Stimulated activated CD8-positive, alpha-beta memory T cell treated with anti-CD3 and anti-CD28 coated beads, Interleukin-2, amount 100 ng/mL, for 1 hour (primary cell): ENCODE data around the gene MTR.

Experiments
- DNase-seq, 2 donors: peaks; one replicate each; pipeline ENCODE4 v3.0.0-alpha.2; 2020; ENCODE audit warnings: low read depth in 2 of 2

MTR gene

GRCh38 chr1:236795035-236795756 is at the start of gene MTR:
MTR (plus strand) TSS chr1:236795292; CDS start chr1:236795704, 412 bp downstream.
- peak; percentile 89 to 92 for DNase-seq

GRCh38 chr1:236746785-236747184 is 48.3 kb upstream of the MTR start:
- no peak for DNase-seq

GRCh38 chr1:236747311-236747985 is 47.6 kb upstream of the MTR start:
- no peak for DNase-seq

- DNase-seq, result no peak
Measured at GRCh38 chr1:236748268-236748870, 46.7 kb upstream of the MTR start.

- no peak for DNase-seq
Measured at GRCh38 chr1:236750928-236751327, 44.2 kb upstream of the MTR start.

- no peak for DNase-seq
Measured at GRCh38 chr1:236751385-236751784, 43.7 kb upstream of the MTR start.

- no peak for DNase-seq
Measured at GRCh38 chr1:236751935-236752334, 43.2 kb upstream of the MTR start.

GRCh38 chr1:236753516-236753915 is 41.6 kb upstream of the MTR start:
- DNase-seq, result no peak

GRCh38 chr1:236753964-236754363 is 41.1 kb upstream of the MTR start:
- DNase-seq, result no peak

GRCh38 chr1:236754525-236755210 is 40.4 kb upstream of the MTR start:
- DNase-seq, result no peak

- no peak for DNase-seq
Measured at GRCh38 chr1:236757640-236758039, 37.5 kb upstream of the MTR start.

- no peak for DNase-seq
Measured at GRCh38 chr1:236759252-236759859, 35.7 kb upstream of the MTR start.

GRCh38 chr1:236760480-236760879 is 34.6 kb upstream of the MTR start:
- no peak for DNase-seq

GRCh38 chr1:236760986-236761385 is 34.1 kb upstream of the MTR start:
- no peak for DNase-seq

GRCh38 chr1:236761397-236762132 is 33.5 kb upstream of the MTR start:
- DNase-seq, result no peak

GRCh38 chr1:236762410-236762809 is 32.7 kb upstream of the MTR start:
- no peak for DNase-seq

GRCh38 chr1:236765831-236766230 is 29.3 kb upstream of the MTR start:
- DNase-seq, result no peak

- DNase-seq, result no peak
Measured at GRCh38 chr1:236766506-236766905, 28.6 kb upstream of the MTR start.

- no peak for DNase-seq
Measured at GRCh38 chr1:236767276-236767675, 27.8 kb upstream of the MTR start.

- no peak for DNase-seq
Measured at GRCh38 chr1:236768601-236769000, 26.5 kb upstream of the MTR start.

- DNase-seq, result no peak
Measured at GRCh38 chr1:236773919-236774318, 21.2 kb upstream of the MTR start.
